IMR-90 (cell line): ENCODE results near the gene GRIK1. TPM values are rescaled to one million over a fixed set of nuclear protein-coding genes. Genes with fewer than 3 reads are reported as not detected.

ENCODE experiments used
- ATAC-seq: fragments of 200-7000 bp; cut with Tn5 transposase; 2 replicates; pipeline ENCODE4 v1.9.1; 2020; ENCODE audit warnings: low read depth, mild to moderate bottlenecking, moderate library complexity
- BruUV-seq: library from RNA; stranded (reverse); fragments of 400-500 nt; replicated peaks from 2 replicates; lab custom pipeline; 2021; lab: Mats Ljungman, UMichigan
- CTCF ChIA-PET: fragments of 300-600 bp; formaldehyde crosslinking; extraction: SDS; loops from one replicate; lab custom pipeline; 2021; ENCODE audit warnings: antibody characterized with exemption; lab: Yijun Ruan, JAX
- POLR2A ChIA-PET: fragments of 300-600 bp; sonication (Branson Sonifier 250); formaldehyde crosslinking; loops from one replicate; lab custom pipeline; 2022; ENCODE audit warnings: antibody characterized with exemption; ENCODE audit not compliant: unreplicated experiment; lab: Charles Lee
- DNase-seq: peaks from one replicate; pipeline ENCODE4 v3.0.0; 2013
- H2AFZ ChIP-seq: replicated peaks from 2 replicates; pipeline ENCODE3; 2013; ENCODE audit warnings: low read length, mild to moderate bottlenecking; ENCODE audit not compliant: poor library complexity
- H2AK5ac ChIP-seq: 2 replicates; pipeline ENCODE4 v1.6.1; 2013; ENCODE audit warnings: low read depth, low read length, inconsistent platforms
- H2AK9ac ChIP-seq: replicated peaks from 2 replicates; pipeline ENCODE3; 2013; ENCODE audit warnings: mild to moderate bottlenecking, low read depth, low read length, moderate library complexity; ENCODE audit not compliant: poor library complexity
- H2BK120ac ChIP-seq: 2 replicates; pipeline ENCODE4 v1.6.1; 2013; ENCODE audit warnings: low read depth, low read length, inconsistent platforms
- H2BK15ac ChIP-seq: 3 replicates; pipeline ENCODE4 v1.6.1; 2013; ENCODE audit warnings: low read depth, low read length, inconsistent platforms
- H2BK20ac ChIP-seq: 2 replicates; pipeline ENCODE4 v1.6.1; 2013; ENCODE audit warnings: low read depth, mild to moderate bottlenecking, inconsistent platforms, low read length, moderate library complexity
- H2BK5ac ChIP-seq: 2 replicates; pipeline ENCODE4 v1.6.1; 2013; ENCODE audit warnings: mild to moderate bottlenecking, low read depth, low read length, inconsistent platforms; ENCODE audit not compliant: poor library complexity, severe bottlenecking
- H3K14ac ChIP-seq: replicated peaks from 2 replicates; pipeline ENCODE4 v1.6.1; 2013; ENCODE audit warnings: low read depth, low read length, inconsistent platforms
- H3K18ac ChIP-seq: 2 replicates; pipeline ENCODE4 v1.6.1; 2013; ENCODE audit warnings: low read depth, low read length, control low read depth
- H3K23ac ChIP-seq: 2 replicates; pipeline ENCODE4 v1.6.1; 2013; ENCODE audit warnings: low read depth, low read length, inconsistent platforms
- H3K27ac ChIP-seq: 2 replicates; pipeline ENCODE4 v1.5.1; 2013; ENCODE audit warnings: mild to moderate bottlenecking, control low read depth, low read length; ENCODE audit not compliant: insufficient read depth
- H3K27me3 ChIP-seq: 2 replicates; pipeline ENCODE4 v1.6.1; 2013; ENCODE audit warnings: low read length; ENCODE audit not compliant: control insufficient read depth, insufficient read depth
- H3K36me3 ChIP-seq: 2 replicates; pipeline ENCODE4 v1.6.1; 2013; ENCODE audit warnings: low read length, mixed read lengths; ENCODE audit not compliant: control insufficient read depth, insufficient read depth
- H3K4ac ChIP-seq: 2 replicates; pipeline ENCODE4 v1.6.1; 2013; ENCODE audit warnings: low read depth, low read length, inconsistent platforms
- H3K4me1 ChIP-seq: 2 replicates; pipeline ENCODE4 v1.6.1; 2013; ENCODE audit warnings: low read length, mixed read lengths; ENCODE audit not compliant: control insufficient read depth, insufficient read depth
- H3K4me2 ChIP-seq: 2 replicates; pipeline ENCODE4 v1.6.1; 2013; ENCODE audit warnings: low read depth, mild to moderate bottlenecking, control low read depth, low read length, moderate library complexity
- H3K4me3 ChIP-seq: 2 replicates; pipeline ENCODE4 v1.5.1; 2013; ENCODE audit warnings: low read depth, mild to moderate bottlenecking, control low read depth, low read length, moderate library complexity; ENCODE audit not compliant: insufficient read depth
- H3K56ac ChIP-seq: 2 replicates; pipeline ENCODE4 v1.6.1; 2013; ENCODE audit warnings: low read length, inconsistent platforms; ENCODE audit not compliant: insufficient read depth; ENCODE audit errors: extremely low read depth
- H3K79me1 ChIP-seq, 2 experiments: 2 replicates each; pipeline ENCODE4 v1.6.1; 2013; ENCODE audit warnings: low read length in 2 of 2, inconsistent platforms in 1 of 2, low read depth in 1 of 2
- H3K9ac ChIP-seq: 2 replicates; pipeline ENCODE4 v1.6.1; 2013; ENCODE audit warnings: low read depth, low read length, control low read depth
- H3K9me1 ChIP-seq: 2 replicates; pipeline ENCODE4 v1.6.1; 2013; ENCODE audit warnings: low read length, inconsistent platforms; ENCODE audit not compliant: insufficient read depth
- H3K9me3 ChIP-seq: 2 replicates; pipeline ENCODE4 v1.6.1; 2013; ENCODE audit warnings: low read length; ENCODE audit not compliant: control insufficient read depth, insufficient read depth
- H4K20me1 ChIP-seq: 2 replicates; pipeline ENCODE4 v1.6.1; 2013; ENCODE audit warnings: low read length, inconsistent platforms; ENCODE audit not compliant: insufficient read depth
- H4K5ac ChIP-seq: 2 replicates; pipeline ENCODE4 v1.6.1; 2013; ENCODE audit warnings: mild to moderate bottlenecking, low read depth, low read length, control low read depth
- H4K8ac ChIP-seq, 2 experiments: 2 replicates each; pipeline ENCODE4 v1.6.1; 2013; ENCODE audit warnings: low read depth in 2 of 2, low read length in 2 of 2, control low read depth in 1 of 2, inconsistent platforms in 1 of 2
- H4K91ac ChIP-seq: 2 replicates; pipeline ENCODE4 v1.6.1; 2013; ENCODE audit warnings: low read depth, low read length, inconsistent platforms; ENCODE audit not compliant: insufficient read depth
- BHLHE40 ChIP-seq: fragments of 150-350 bp; IDR thresholded peaks from 2 replicates; pipeline ENCODE4 v1.6.1; 2016; ENCODE audit warnings: mild to moderate bottlenecking, low read depth, low read length
- CEBPB ChIP-seq: IDR thresholded peaks from 2 replicates; pipeline ENCODE4 v1.6.1; 2012; ENCODE audit warnings: low read depth, low read length, improper control_type of control experiment
- CHD1 ChIP-seq: IDR thresholded peaks from 2 replicates; pipeline ENCODE4 v1.6.1; 2012; ENCODE audit warnings: low read depth, low read length, improper control_type of control experiment
- WGBS, 2 experiments: methylation state at CpG; one replicate each; pipeline versions ENCODE4 v1.1.5 to v1.1.7; 2013; ENCODE audit warnings: missing lambda C conversion rate in 2 of 2; ENCODE audit not compliant: insufficient read length in 1 of 2; ENCODE audit errors: extremely low coverage in 2 of 2; 5-methylcytosine and 5-hydroxymethylcytosine counted together
- dilution Hi-C: fragments of 300-500 bp; cut with HindIII; formaldehyde crosslinking; loops from one replicate; pipeline ENCODE4 v1.14.3; 2018; ENCODE audit warnings: low sequenced_read_pairs; ENCODE audit not compliant: unreplicated experiment
- in situ Hi-C: fragments of 300-500 bp; cut with MboI; formaldehyde crosslinking; loops from 3 replicates; pipeline ENCODE4 v1.14.3; 2019; ENCODE audit warnings: low sequenced_read_pairs, inconsistent platforms, mixed read lengths
- intact Hi-C: fragments of 100-400 bp; cut with micrococcal nuclease; formaldehyde crosslinking; loops from 2 replicates; pipeline ENCODE4 v1.10.0; 2022
- polyA plus RNA-seq, 3 experiments: library from polyadenylated mRNA; depleted of rRNA; stranded (reverse); fragments of >200 nt; gene quantifications; 2 replicates each; pipeline ENCODE4 v1.2.3, GENCODE V29; 2012; ENCODE audit warnings: low replicate concordance in 1 of 3
- total RNA-seq: library from RNA; depleted of rRNA; stranded (reverse); fragments of >200 nt; gene quantifications from 2 replicates; pipeline ENCODE4 v1.2.3, GENCODE V29; 2012

The GRIK1 gene
- total and polyA plus RNA-seq, 2 of the 4 experiments (the other 2 are of a cell fraction): not detected

DNA sequence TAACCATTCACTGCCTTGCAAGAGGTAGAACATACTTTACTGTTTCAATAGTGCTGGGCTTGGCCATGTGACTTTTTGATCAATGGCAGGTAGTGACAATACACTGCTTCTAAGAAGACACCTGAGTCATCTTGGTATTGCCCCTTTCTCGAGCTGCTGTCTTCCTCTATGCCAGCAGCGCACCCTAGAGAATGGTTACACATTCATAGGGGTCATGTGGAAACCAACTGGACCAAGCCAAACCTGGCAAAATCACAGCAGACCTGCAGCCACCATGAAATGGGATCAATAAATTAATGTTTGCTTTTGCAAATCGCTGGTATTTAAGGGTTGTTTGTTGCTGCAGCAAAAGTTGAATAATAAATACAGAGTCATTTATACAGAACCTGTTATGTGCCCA, 122.3 kb downstream of the GRIK1 start:
- no peak overlapping the region for H3K9ac ChIP-seq
- no peak overlapping the region for H3K14ac ChIP-seq
- no peak overlapping the region for H4K5ac ChIP-seq
- POLR2A ChIA-PET: no interaction called here
- H3K4me3 ChIP-seq: no peak overlapping the region
- no peak overlapping the region for H2AK5ac ChIP-seq
- H3K27ac ChIP-seq: no peak overlapping the region
- no peak overlapping the region for H3K56ac ChIP-seq
- intact Hi-C loops (no loop called here), in situ Hi-C loops (no loop called here), dilution Hi-C loops (no loop called here)
- ATAC-seq (no peak), DNase-seq (no peak)
- no peak overlapping the region for H2BK120ac ChIP-seq
- no peak overlapping the region for H2AK9ac ChIP-seq
- H4K20me1 ChIP-seq: no peaks in the 10 kb centered on the region
- no peak overlapping the region for H4K91ac ChIP-seq
- no peak overlapping the region for H3K18ac ChIP-seq
- no peaks in the 10 kb centered on the region for H3K9me3 ChIP-seq
- H2AFZ ChIP-seq: no peak overlapping the region
- H3K4ac ChIP-seq: no peak overlapping the region
- no TSS peak for BruUV-seq
- H3K27me3 ChIP-seq: peaks cover 2% of the 10 kb centered on the region; the same call in 1 of the 2 replicates
- H4K8ac ChIP-seq: no peak overlapping the region
- CTCF ChIA-PET: no interaction called here
- H3K4me1 ChIP-seq: no peaks in the 10 kb centered on the region
- H3K23ac ChIP-seq: no peak overlapping the region
- no peaks in the 10 kb centered on the region for H3K36me3 ChIP-seq
- TF ChIP-seq BHLHE40 (no peak), CEBPB (no peak), CHD1 (no peak)
- no peak overlapping the region for H2BK5ac ChIP-seq
- no peaks in the 10 kb centered on the region for H3K9me1 ChIP-seq
- no peak overlapping the region for H2BK15ac ChIP-seq
- no peak overlapping the region for H2BK20ac ChIP-seq
- no peaks in the 10 kb centered on the region for H3K79me1 ChIP-seq
- no CpG with 5 or more reads among the region's 3 CpGs for WGBS, 2 experiments
- no peak overlapping the region for H3K4me2 ChIP-seq
